GM21526 (cell line): ENCODE measurements around the gene MRI1.
A peak's percentile ranks its signal among the peaks of the same experiment; 100 is the strongest.
"Not testable (repeated sequence)": the region's sequence is repeated elsewhere in the genome, so short reads cannot be mapped to it uniquely, and the experiment has no call there.

ENCODE experiments used
- ATAC-seq: cut with Tn5 transposase; IDR thresholded peaks from one replicate; pipeline ENCODE4 v1.9.1; 2021; ENCODE audit warnings: moderate library complexity; ENCODE audit not compliant: unreplicated experiment, low FRiP score

Gene MRI1

GRCh38 chr19:13757805-13758772, 6.2 kb upstream of the MRI1 start:
- no peak for ATAC-seq

GRCh38 chr19:13758795-13759194, 5.5 kb upstream of the MRI1 start:
- no peak for ATAC-seq

GRCh38 chr19:13761423-13761822, 2.9 kb upstream of the MRI1 start:
- no peak for ATAC-seq

GRCh38 chr19:13762635-13763235, 1.6 kb upstream of the MRI1 start:
- no peak for ATAC-seq

- ATAC-seq = no peak
Observed at GRCh38 chr19:13763265-13763664, 1.1 kb upstream of the MRI1 start.

- ATAC-seq = no peak
Observed at GRCh38 chr19:13764821-13765394, 586 bp downstream of the MRI1 start.

- ATAC-seq = no peak
Observed at GRCh38 chr19:13765395-13766094, 1.2 kb downstream of the MRI1 start.

- no peak for ATAC-seq
Observed at GRCh38 chr19:13766095-13766481, 1.8 kb downstream of the MRI1 start.

GRCh38 chr19:13768510-13768909, 4.2 kb downstream of the MRI1 start:
- no peak for ATAC-seq

GRCh38 chr19:13770013-13770635, 5.8 kb downstream of the MRI1 start:
- ATAC-seq = no peak

GRCh38 chr19:13774217-13775191, 10.2 kb downstream of the MRI1 start, which contains the start of gene C19orf53:
Gene C19orf53 (plus strand): TSS chr19:13774456. CDS start chr19:13774478, 22 bp downstream.
- peak; percentile 79 for ATAC-seq

- ATAC-seq = no peak
Observed at GRCh38 chr19:13778398-13778797, 14.1 kb downstream of the MRI1 start.

GRCh38 chr19:13778847-13779246, 14.5 kb downstream of the MRI1 start:
- no peak for ATAC-seq

- ATAC-seq = not testable (repeated sequence)
Observed at GRCh38 chr19:13779794-13780193, 15.5 kb downstream of the MRI1 start.

GRCh38 chr19:13781547-13781946, 17.2 kb downstream of the MRI1 start:
- ATAC-seq = no peak

GRCh38 chr19:13782537-13782936, 18.2 kb downstream of the MRI1 start:
- no peak for ATAC-seq

- no peak for ATAC-seq
Observed at GRCh38 chr19:13783565-13784500, 19.5 kb downstream of the MRI1 start.
